H9 (cell line): Measurements from ENCODE around the gene SOX1. TPM values are rescaled to one million over a fixed set of nuclear protein-coding genes. Genes with fewer than 3 reads are reported as not detected.

ENCODE experiments used
- DNase-seq: peaks from one replicate; pipeline ENCODE4 v3.0.0-alpha.2; 2017
- H2AFZ ChIP-seq: one replicate; pipeline ENCODE4 v1.6.1; 2013; ENCODE audit warnings: mild to moderate bottlenecking, low read length, control low read depth, moderate library complexity
- H2AK5ac ChIP-seq: 2 replicates; pipeline ENCODE4 v1.6.1; 2013; ENCODE audit warnings: low read length, control low read depth, mixed read lengths; ENCODE audit not compliant: insufficient read length
- H2BK120ac ChIP-seq: one replicate; pipeline ENCODE4 v1.6.1; 2013; ENCODE audit warnings: low read depth, mild to moderate bottlenecking, low read length, control low read depth, inconsistent platforms; ENCODE audit not compliant: poor library complexity, severe bottlenecking
- H2BK12ac ChIP-seq: 2 replicates; pipeline ENCODE4 v1.6.1; 2013; ENCODE audit warnings: low read length, control low read depth, mixed read lengths, low read depth; ENCODE audit not compliant: insufficient read length
- H2BK15ac ChIP-seq: 2 replicates; pipeline ENCODE4 v1.6.1; 2013; ENCODE audit warnings: low read depth, low read length, control low read depth
- H2BK20ac ChIP-seq: one replicate; pipeline ENCODE4 v1.6.1; 2013; ENCODE audit warnings: low read depth, mild to moderate bottlenecking, low read length, control low read depth, inconsistent platforms; ENCODE audit not compliant: poor library complexity, severe bottlenecking
- H2BK5ac ChIP-seq: 2 replicates; pipeline ENCODE4 v1.6.1; 2013; ENCODE audit warnings: low read length, control low read depth, mixed read lengths; ENCODE audit not compliant: insufficient read length
- H3K14ac ChIP-seq: 2 replicates; pipeline ENCODE4 v1.6.1; 2013; ENCODE audit warnings: low read length, control low read depth; ENCODE audit not compliant: insufficient read depth
- H3K18ac ChIP-seq: 2 replicates; pipeline ENCODE4 v1.6.1; 2013; ENCODE audit warnings: low read depth, mild to moderate bottlenecking, mixed read lengths, low read length, control low read depth; ENCODE audit not compliant: insufficient read length
- H3K23ac ChIP-seq: 2 replicates; pipeline ENCODE4 v1.6.1; 2013; ENCODE audit warnings: low read length, control low read depth, mixed read lengths, low read depth; ENCODE audit not compliant: insufficient read length
- H3K23me2 ChIP-seq: 2 replicates; pipeline ENCODE4 v1.6.1; 2013; ENCODE audit warnings: low read depth, mild to moderate bottlenecking, mixed read lengths, low read length, control low read depth; ENCODE audit not compliant: insufficient read length, poor library complexity, severe bottlenecking
- H3K27ac ChIP-seq: 2 replicates; pipeline ENCODE4 v1.5.1; 2013; ENCODE audit warnings: low read length, control low read depth, mixed read lengths, low read depth; ENCODE audit not compliant: insufficient read length
- H3K27me3 ChIP-seq: 2 replicates; pipeline ENCODE4 v1.6.1; 2013; ENCODE audit warnings: low read length, control low read depth, inconsistent platforms; ENCODE audit not compliant: insufficient read depth
- H3K4ac ChIP-seq: 2 replicates; pipeline ENCODE4 v1.6.1; 2013; ENCODE audit warnings: low read depth, mild to moderate bottlenecking, control low read depth, inconsistent platforms, low read length, moderate library complexity
- H3K4me1 ChIP-seq: 2 replicates; pipeline ENCODE4 v1.6.1; 2013; ENCODE audit warnings: low read length, control low read depth, inconsistent platforms; ENCODE audit not compliant: insufficient read depth
- H3K4me2 ChIP-seq: 2 replicates; pipeline ENCODE4 v1.6.1; 2013; ENCODE audit warnings: low read length, control low read depth, mixed read lengths; ENCODE audit not compliant: insufficient read length, insufficient read depth
- H3K56ac ChIP-seq: 2 replicates; pipeline ENCODE4 v1.6.1; 2013; ENCODE audit warnings: low read depth, mild to moderate bottlenecking, mixed read lengths, low read length, control low read depth; ENCODE audit not compliant: insufficient read length
- H3K79me1 ChIP-seq: 2 replicates; pipeline ENCODE4 v1.6.1; 2013; ENCODE audit warnings: low read depth, mild to moderate bottlenecking, moderate library complexity, low read length, control low read depth, inconsistent platforms; ENCODE audit not compliant: insufficient read depth, poor library complexity, severe bottlenecking
- H3K79me2 ChIP-seq: 2 replicates; pipeline ENCODE4 v1.6.1; 2013; ENCODE audit warnings: low read length, control low read depth, inconsistent platforms; ENCODE audit not compliant: insufficient read depth
- H3K9ac ChIP-seq: 2 replicates; pipeline ENCODE4 v1.6.1; 2013; ENCODE audit warnings: low read length, control low read depth, mixed read lengths; ENCODE audit not compliant: insufficient read length; ENCODE audit errors: extremely low read depth
- H3K9me3 ChIP-seq: one replicate; pipeline ENCODE4 v1.6.1; 2013; ENCODE audit warnings: low read depth, low read length, inconsistent platforms; ENCODE audit not compliant: control insufficient read depth
- H3T11ph ChIP-seq: one replicate; pipeline ENCODE4 v1.6.1; 2013; ENCODE audit warnings: mild to moderate bottlenecking, low read length, control low read depth, inconsistent platforms
- H4K20me1 ChIP-seq: one replicate; pipeline ENCODE4 v1.6.1; 2013; ENCODE audit not compliant: control insufficient read depth, insufficient read length, insufficient read depth
- H4K5ac ChIP-seq: 2 replicates; pipeline ENCODE4 v1.6.1; 2013; ENCODE audit warnings: low read depth, mild to moderate bottlenecking, mixed read lengths, low read length, control low read depth; ENCODE audit not compliant: insufficient read length
- H4K8ac ChIP-seq: replicated peaks from 2 replicates; pipeline ENCODE4 v1.6.1; 2013; ENCODE audit warnings: low read length, control low read depth, mixed read lengths, low read depth; ENCODE audit not compliant: insufficient read length
- H4K91ac ChIP-seq: 2 replicates; pipeline ENCODE4 v1.6.1; 2013; ENCODE audit warnings: low read depth, mild to moderate bottlenecking, moderate library complexity, mixed read lengths, low read length, control low read depth; ENCODE audit not compliant: insufficient read length
- H3K27ac Mint-ChIP-seq, 3 experiments: 2 replicates in 2 of 3; 3 replicates in 1 of 3; pipeline ENCODE4 v1.8.0; 2020 to 2021; ENCODE audit warnings: mixed read lengths in 3 of 3, mild to moderate bottlenecking in 1 of 3, moderate library complexity in 1 of 3
- H3K27me3 Mint-ChIP-seq: 2 replicates; pipeline ENCODE4 v1.8.0; 2021; ENCODE audit warnings: low read depth, mild to moderate bottlenecking, moderate library complexity, mixed read lengths
- H3K36me3 Mint-ChIP-seq, 3 experiments: 2 replicates in 2 of 3; 3 replicates in 1 of 3; pipeline ENCODE4 v1.8.0; 2020 to 2021; ENCODE audit warnings: low read depth in 3 of 3, mixed read lengths in 3 of 3; ENCODE audit not compliant: insufficient read depth in 1 of 3
- H3K4me1 Mint-ChIP-seq, 2 experiments: 2 replicates each; pipeline ENCODE4 v1.8.0; 2020; ENCODE audit warnings: mixed read lengths in 2 of 2
- H3K4me3 Mint-ChIP-seq, 2 experiments: 2 replicates in 1 of 2; 3 replicates in 1 of 2; pipeline ENCODE4 v1.8.0; 2020 to 2021; ENCODE audit warnings: mild to moderate bottlenecking in 2 of 2, mixed read lengths in 2 of 2, moderate library complexity in 1 of 2
- H3K9me3 Mint-ChIP-seq, 2 experiments: 2 replicates in 1 of 2; 3 replicates in 1 of 2; pipeline ENCODE4 v1.8.0; 2020; ENCODE audit warnings: mild to moderate bottlenecking in 2 of 2, mixed read lengths in 2 of 2, moderate library complexity in 1 of 2
- CTCF ChIP-seq: fragments of 200-600 bp; sonication (generic); conservative IDR thresholded peaks from 3 replicates; pipeline ENCODE4 v1.8.0; 2021; ENCODE audit warnings: antibody characterized with exemption, mild to moderate bottlenecking
- WGBS: extraction: QIAGEN DNeasy Blood & Tissue Kit; methylation state at CpG from one replicate; pipeline ENCODE4 v1.1.7; 2013; ENCODE audit warnings: missing lambda C conversion rate, low lambda C conversion rate, mixed read lengths; ENCODE audit not compliant: insufficient read length; ENCODE audit errors: extremely low coverage; 5-methylcytosine and 5-hydroxymethylcytosine counted together
- total RNA-seq: library from RNA; stranded (reverse); gene quantifications from 2 replicates; pipeline ENCODE4 v1.2.1, GENCODE V29; 2021

SOX1 gene
- total RNA-seq, 1 experiment from 2014 or later = 0.17 TPM

- Histone ChIP-seq H3K14ac (no peak overlapping the region), H3K56ac (no peak overlapping the region)
These were observed 14.7 kb upstream of the SOX1 start for GRCh38 chr13:112052213-112052612.

More at GRCh38 chr13:112052213-112052612, 14.7 kb upstream of the SOX1 start:
- H3K27me3 ChIP-seq = peaks cover 56% of the 10 kb centered on the region
- H4K91ac ChIP-seq = no peak overlapping the region
- H3K23ac ChIP-seq = no peak overlapping the region
- no peak overlapping the region for H2BK120ac ChIP-seq
- Mint-ChIP-seq H3K9me3 (peaks cover 12 to 16% of the 10 kb centered on the region in 2 experiments; a peak in 4 of 5 replicates), H3K27ac (no peak overlapping the region), H3K4me1 (peaks cover 16 to 24% of the 10 kb centered on the region in 2 experiments), H3K27me3 (peaks cover 100% of the 10 kb centered on the region), H3K36me3 (no peaks in the 10 kb centered on the region; a peak in 1 of 7 replicates), H3K4me3 (peak overlapping the region in 1 of 2 experiments; percentile 45; a peak in 1 of 5 replicates)
- WGBS = no CpG with 5 or more reads among the region's 13 CpGs
- no peak overlapping the region for H2BK5ac ChIP-seq
- no peaks in the 10 kb centered on the region for H3K9me3 ChIP-seq
- no peaks in the 10 kb centered on the region for H3K4me1 ChIP-seq
- H3K27ac ChIP-seq = no peak overlapping the region
- H3T11ph ChIP-seq = no peak overlapping the region
- no peak overlapping the region for H3K4me2 ChIP-seq
- H3K4ac ChIP-seq = no peak overlapping the region
- H2BK12ac ChIP-seq = no peak overlapping the region
- no peak overlapping the region for H4K5ac ChIP-seq
- no peak overlapping the region for H4K8ac ChIP-seq
- H3K23me2 ChIP-seq = peaks cover 5% of the 10 kb centered on the region
- no peak for DNase-seq
- no peak overlapping the region for H2BK15ac ChIP-seq
- no peak overlapping the region for H3K18ac ChIP-seq
- H2AK5ac ChIP-seq = no peak overlapping the region
- no peak for TF ChIP-seq CTCF
- no peak overlapping the region for H3K9ac ChIP-seq
- no peaks in the 10 kb centered on the region for H3K79me2 ChIP-seq
- no peaks in the 10 kb centered on the region for H3K79me1 ChIP-seq
- no peak overlapping the region for H2BK20ac ChIP-seq
- no peak overlapping the region for H2AFZ ChIP-seq
- H4K20me1 ChIP-seq = no peaks in the 10 kb centered on the region
